ENCODE results near the gene LYVE1.

LYVE1 gene

DNA sequence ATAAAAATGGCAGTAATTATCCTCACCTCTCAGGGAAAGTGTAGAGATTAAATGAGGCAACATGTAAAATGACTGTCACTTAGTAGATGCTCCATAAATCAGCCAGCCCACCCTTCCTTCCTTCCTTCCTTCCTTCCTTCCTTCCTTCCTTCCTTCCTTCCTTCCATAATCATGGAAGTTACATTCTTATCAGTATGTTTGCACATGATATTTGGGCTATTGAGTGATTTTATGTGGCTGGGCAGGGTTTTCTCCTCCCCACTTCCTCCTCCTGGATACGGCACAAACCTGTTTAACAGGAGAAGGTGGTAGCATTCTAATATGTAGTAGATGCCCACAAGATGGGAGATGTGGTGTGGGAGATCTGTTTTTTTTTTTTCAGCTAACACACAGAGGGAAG lies 11.9 kb downstream of the LYVE1 start:
- DNase-seq (ENCODE audit: low read depth), result no peak

DNA sequence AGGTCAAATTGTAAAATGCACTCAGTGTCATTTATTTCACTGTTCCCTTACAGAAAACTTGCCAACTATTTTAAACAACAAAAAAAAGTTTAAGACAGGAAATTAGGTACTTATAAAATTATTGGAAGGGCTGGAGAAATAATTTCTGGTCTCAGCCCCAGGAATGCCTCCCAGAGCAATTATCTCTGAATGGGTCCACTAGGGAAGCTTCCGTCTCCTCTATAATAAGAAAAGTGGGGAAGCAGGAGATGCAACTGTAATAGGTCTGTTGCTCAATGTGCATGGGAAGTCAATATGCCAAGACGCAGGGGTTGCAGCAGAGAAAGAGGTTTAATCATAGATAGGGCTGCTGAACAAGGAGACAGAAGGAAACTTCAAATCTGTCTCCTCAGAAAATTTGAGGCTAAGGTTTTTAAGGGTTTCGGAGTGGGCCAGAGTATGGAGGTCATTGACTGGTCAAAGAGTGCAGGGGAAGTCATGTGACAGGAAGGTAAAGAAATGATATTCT lies 16.6 kb downstream of the LYVE1 start:
- DNase-seq (ENCODE audit: low read depth), result no peak

DNA sequence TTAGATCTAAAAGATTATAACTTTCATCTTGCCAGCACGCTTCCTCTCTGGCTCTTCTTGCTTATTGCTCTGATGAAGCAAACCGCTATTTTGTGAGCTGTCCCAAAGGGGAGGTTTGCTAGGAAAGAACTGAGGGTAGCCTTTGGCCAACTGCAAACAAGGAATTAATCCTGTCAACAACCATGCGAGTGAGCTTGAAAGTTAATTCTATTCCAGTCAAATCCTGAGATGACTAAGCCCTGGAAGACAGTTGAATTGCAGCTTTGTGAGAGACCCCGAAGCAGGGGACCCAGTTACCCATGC lies 17.2 kb downstream of the LYVE1 start:
- DNase-seq (ENCODE audit: low read depth), result no peak

DNA sequence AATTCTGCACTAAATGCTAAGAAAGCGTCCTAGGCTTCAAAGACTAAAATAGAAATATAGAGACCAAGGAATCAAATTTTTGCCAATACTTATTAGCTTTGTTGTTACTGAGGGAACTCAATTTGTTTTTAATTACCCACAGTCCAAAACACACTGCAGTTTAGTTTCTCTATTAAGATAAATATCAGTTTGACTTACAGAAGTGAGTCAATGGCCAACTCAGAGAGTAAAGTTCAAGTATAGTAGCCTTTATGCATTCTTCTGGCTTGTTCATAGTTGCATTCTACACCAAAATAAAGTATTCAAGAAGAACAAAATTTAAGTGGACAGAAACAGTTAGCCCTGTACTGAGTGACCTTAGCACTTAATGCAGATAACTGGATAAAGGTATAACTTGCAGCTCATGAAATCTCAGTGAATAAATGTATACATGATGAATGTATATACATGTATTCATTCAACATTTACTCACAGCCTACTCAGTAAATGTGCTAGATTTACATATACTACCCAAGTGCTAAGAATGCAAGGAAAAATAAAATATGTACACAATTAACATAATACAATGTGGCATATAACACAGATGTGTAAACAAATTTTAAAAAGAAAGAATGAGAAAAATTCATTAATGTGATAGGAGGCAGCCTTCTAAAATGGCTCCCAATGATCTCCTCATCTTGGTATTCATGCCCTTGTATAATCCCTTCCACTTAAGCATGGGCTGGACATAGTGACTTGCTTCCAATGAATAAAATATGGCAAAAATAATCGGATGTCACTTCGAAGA lies 17.8 kb downstream of the LYVE1 start:
- no peak for DNase-seq (ENCODE audit: low read depth)

DNA sequence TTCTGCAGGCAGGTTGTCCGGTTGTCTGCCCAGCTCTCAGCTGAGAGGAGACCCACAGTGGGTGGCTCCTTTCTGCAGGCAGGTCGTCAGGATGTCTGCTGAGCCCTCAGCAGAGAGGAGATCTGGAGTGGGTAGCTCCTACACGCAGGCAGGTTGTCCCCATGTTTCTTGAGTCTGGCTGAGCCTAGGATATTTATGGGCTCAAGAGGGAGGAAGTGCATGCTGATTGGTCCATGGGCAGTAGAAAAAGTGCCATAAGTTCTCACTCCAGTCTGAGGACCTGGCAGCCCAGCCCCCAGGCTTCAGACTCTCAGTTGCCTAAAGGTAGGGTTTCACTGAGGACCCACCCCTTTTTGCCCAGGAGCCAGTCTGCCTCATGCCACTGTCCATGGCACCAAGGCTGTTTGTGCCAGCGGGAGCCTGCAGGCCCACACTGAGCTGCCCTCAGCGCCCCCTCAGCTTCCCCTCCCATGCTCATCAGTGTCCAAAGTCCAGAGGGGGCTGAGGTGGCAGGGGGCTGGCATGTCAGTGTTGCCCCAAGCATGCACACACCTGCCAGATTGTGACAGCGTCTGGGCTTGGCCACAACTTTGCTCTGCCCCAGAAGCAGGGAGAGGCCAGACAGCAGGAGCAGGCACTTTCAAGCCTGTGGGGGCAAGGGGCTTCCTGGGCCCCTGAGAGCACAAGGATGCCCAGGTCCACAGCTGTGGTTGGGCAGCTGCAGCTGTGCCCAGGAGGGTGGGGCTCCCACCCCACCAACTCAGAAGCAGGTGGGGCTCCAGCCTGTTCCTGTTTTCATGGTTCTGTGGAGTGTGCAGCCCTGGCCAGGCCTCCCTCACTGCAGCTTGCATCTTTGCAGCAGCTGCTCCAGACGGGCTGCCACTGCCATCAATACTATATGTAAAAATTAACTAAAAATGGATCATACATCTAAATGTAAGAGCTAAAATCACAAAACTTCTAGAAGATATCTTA lies 23.7 kb downstream of the LYVE1 start:
- no peak for DNase-seq (ENCODE audit: low read depth)

DNA sequence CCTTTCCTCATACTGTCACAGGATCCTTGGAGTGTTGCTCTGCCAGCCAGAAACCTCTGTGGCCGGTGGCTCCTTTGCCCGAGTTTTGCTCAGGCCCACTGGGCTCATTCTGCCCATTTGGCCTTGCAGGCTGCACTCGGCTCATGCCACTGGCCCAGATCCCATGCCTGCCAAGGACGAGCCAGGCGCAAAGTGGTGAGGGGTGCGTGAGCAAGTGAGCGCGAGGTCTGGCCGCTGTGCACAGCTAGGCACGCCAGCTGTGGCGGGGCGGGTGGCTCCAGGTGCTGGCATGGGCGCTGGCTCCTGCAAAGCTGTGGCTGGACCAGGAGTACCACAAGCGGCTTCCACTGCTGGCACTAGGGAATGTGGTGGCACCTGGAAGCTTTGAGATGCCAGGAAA lies 24.7 kb downstream of the LYVE1 start:
- no peak for DNase-seq (ENCODE audit: low read depth)

DNA sequence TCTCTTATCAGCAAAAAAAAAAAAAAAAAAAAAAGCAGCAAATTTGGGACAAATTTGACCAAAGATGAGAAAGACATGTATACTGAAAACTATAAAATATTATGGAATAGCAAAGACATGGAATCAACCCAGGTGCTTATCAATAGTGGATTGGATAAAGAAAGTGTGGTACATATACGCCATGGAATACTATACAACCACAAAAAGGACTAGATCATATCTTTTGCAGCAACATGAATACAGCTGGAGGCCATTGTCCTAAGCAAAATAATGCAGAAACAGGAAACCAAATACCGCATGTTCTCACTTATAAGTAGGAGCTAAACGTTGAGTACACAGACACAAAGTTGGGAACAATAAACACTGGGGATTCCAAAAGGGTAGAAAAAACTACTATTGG lies 25.7 kb downstream of the LYVE1 start:
- no peak for DNase-seq (ENCODE audit: low read depth)

DNA sequence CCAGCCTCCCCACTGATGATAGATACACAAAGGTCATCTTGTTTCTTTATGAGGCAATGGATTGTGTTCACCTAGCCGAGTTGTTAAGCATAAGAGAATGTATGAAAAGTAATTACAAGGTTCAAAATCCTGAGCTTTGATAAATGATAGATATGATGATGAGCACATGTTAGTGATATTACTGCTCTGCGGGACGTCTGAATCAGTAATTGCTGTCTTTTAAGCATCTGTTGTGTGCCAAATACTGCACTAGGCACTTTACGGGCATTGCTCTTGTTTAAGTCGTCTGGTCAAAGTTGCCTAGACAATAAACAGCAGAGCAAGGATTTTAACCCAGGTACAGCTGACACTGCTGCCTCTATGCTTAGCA lies 26.9 kb downstream of the LYVE1 start:
- no peak for DNase-seq (ENCODE audit: low read depth)

DNA sequence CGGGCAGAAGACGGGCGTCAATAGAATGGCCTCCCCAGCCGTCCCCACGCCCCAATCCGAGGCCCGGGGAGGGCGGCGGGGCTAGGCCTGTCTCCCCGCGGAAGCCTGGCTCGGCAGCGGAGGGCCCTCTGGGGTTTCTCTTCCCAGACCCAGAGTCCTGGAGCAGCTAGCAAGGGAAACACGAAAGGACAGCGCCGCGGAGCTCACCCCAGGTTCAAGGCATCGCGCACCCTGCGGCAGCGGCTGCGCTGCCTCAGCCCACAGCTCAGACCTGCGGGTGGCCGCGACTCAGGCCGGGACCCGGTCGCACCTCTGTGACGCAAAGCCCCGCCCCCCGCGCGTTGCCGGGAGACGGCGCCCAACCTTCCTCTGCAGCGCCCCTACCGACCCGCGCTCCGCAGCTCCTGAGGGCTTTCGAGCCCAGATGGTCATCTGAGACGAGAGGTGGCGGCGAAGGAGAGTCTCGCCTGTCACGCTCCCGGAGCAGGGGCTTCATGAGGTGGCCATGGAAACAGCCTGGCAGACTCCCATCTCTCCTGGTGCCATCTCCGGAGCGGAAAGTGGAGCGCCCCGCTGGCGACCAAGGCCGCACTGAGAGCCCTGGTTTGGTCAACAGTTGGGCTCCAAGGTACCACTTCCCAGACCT lies 27.4 kb downstream of the LYVE1 start, which contains the start of gene RNF141:
Gene RNF141, minus strand, starts transcription at position 273 of the 646 bp plus-strand sequence. CDS start 7,029 bp downstream, outside the sequence.
- DNase-seq (ENCODE audit: low read depth), result peak; percentile 97

DNA sequence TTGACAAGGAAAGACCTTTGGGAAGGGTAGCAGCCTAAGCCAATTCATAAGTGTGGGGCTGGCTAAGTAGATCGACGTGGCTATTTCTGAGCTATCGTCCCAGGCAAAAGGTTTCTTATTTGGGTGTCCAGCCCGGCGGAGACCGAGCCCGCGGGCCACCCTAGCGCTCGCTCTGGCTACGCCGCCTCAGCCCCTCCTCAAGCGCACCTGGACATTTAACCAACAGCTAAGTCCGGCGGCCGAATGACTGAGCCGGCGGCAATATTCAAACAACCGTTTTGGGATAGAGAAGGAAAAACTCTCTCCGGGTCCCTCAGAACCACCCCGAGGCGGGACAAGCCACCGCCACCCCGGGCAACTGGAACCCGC lies 27.9 kb downstream of the LYVE1 start:
- DNase-seq (ENCODE audit: low read depth), result no peak

DNA sequence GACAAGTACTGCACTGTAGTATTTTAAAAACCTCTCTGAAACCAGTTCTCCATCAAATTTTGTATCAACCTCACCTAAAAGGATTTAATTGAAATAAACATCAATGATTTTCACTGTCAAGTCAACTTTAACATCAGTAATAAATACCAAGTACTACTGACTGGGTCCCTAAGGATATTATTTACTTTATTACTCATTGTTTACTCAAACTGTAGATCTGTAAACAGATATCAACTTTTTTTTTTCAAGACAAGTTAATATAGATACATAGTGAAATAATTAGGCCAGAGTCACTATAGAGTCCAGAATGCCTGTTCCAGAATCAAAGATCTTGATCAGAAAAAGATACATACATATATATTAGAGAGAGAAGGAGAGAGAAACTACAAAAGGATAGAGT lies 29.1 kb downstream of the LYVE1 start:
- no peak for DNase-seq (ENCODE audit: low read depth)

DNA sequence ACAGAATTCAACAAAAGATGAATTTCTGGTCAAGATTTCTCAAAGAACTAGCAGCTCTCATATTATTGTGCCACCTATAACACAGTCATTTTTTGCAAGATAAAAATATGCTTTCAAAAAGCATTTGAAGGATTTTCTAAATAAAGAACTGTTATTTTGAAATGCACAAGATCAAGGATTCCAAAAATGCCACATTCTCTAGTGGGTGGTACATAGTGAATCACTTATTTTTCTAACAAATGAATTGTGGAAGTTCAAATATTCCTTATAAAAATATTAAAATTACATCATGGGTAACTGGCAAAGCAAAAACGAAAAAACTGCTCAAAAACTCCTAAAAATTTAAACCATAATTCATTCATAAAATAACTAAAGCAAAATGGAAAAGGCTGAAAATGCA lies 29.5 kb downstream of the LYVE1 start:
- DNase-seq (ENCODE audit: low read depth), result no peak

DNA sequence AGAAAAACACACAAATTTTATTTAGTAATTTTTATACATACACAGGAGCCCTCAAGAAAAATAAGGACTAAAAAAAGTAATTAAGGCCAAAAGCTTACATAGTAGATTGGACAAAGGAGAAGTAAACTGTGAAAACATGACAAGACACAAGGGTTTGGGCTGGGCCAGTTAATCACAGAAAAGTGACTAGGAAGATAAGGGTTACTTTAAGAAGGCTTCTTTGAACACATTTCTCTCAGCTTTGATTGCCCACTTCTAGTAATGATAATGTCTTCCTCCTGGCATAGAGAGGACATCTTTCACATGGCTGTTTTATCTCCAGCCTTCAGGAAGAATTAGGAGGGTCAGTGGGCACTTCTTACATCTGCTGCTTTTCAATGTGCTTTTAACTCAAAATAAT lies 30.9 kb downstream of the LYVE1 start:
- DNase-seq (ENCODE audit: low read depth), result no peak

DNA sequence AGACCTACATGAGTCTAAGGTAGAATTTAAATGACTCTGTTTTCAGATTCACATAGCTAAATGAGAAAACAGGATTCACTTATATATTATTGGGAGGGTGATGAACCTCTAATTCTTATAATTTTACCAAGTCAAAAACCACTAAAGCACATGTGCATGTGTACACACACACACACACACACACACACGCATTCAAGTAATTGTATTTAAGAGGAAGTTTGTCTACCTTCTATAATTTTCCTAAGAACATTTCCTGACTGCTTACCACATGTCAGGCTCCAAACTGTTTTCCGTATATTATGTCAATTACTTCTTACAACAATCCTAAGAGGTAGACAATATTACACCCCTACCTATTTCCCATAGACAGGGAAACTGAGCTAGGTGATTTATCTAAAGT lies 34.1 kb downstream of the LYVE1 start:
- DNase-seq (ENCODE audit: low read depth), result no peak

DNA sequence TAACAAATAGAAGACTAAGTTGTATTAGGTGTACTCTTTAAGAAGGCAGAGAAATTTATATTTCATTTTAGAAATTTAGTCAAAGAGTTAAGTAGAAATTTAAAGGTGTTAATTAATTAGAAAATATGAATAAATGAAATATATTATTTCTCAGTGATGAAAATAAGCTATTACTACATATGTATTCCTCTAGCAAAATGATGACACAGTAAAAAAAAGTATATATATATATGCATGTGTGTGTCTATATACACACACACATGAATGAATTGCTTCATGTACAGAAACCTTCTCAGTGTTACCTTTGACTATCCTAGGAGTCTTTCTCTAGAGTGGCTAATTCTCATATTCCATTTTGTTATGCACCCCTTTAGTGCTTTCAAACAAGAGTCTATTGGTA lies 35.1 kb downstream of the LYVE1 start:
- DNase-seq (ENCODE audit: low read depth), result no peak

DNA sequence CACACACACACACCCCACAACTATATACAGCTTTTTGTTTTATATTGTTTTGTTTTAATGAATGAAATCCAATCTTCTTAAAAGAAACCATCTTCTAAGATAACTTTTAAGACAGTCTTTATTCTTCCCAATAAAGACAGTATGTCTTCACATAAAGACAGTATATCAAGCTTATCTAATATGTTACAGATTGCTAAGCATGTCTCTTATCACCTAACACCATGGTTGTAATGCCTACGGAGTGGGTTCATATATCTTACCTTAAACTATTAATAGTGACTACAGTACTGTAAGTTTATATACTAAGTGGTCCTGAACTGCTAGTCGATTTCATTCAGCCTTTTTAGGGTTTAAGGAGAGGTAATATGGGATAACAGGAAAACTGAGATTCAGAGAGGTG lies 35.9 kb downstream of the LYVE1 start:
- DNase-seq (ENCODE audit: low read depth), result no peak

DNA sequence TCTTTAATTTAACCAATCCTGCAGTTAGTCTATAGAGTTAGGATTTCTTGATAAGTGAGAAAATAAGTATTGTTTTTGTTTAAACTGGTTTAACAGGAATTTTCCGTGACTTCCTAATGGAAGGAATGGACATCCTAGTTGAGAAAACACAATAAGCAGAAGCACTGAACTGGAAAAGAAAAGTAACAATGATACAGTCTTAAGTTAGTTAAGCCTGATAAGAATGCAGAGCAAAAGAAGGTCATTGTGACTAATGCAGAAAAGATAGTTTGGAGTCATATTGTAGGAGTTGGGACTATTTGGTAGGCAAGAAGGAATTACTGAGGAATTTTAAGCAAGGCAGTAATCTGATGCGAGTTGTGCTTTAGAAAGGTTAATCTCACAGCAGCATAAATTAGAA lies 39.2 kb downstream of the LYVE1 start:
- no peak for DNase-seq (ENCODE audit: low read depth)

DNA sequence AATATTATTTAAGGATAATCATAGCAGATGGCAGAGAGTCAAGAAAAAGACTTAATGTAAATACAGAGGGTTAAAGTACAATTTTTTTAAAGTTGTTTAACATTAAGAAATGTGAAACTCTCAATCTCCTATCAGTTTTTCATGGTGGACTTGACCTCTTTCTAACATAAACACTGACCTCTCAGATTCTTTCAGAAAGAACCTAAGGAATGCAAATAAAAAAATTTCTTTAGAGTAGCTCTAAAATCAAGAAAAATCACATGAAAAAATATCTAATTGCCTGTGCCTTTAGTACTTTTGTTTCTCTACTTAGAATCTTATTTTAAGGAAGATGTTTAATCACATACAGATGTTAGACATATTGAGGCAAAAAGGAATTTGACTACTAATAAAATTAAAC lies 40.3 kb downstream of the LYVE1 start:
- no peak for DNase-seq (ENCODE audit: low read depth)

DNA sequence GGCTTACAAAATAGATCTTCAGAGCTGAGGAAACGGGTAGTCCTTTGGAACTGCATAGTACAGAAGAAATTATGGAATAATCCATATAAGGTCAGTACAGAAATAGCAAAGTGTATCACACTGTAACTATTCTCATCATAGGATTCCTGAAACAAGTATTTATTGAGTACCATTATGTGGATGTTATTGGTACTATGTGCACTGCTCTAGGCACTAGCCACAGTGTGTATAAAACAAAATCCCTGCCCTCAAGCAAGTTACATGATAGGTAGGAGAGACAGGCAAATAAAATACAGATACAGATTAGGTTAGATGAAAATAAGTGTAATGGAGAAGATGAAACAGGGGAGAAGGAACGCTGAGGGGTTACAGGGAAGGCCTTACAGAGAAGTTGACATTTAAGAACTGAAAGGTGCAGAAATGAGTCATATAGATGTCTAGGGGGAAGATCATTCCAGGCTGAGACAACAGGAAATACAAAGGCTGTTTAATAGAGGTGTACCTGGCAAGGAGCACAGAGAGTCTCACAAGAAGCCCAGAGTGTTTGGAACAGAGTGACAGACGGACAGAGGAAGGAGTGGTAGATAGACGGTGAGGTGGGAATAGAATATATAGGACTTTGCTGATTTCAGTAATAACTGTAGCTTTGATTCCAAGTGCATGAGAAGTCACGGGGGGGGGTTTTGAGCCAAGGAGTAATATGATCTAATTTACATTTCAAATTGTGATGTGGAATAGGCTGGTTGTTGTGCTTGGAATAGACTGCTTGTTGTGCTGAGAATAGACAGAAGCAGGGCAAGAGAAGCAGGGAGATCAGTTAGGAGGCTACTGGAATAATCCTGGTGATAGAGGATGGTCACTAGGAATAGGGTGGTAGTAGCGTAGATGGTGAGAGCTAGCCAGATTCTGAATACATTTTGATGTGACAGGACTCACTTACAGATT lies 41.2 kb downstream of the LYVE1 start:
- no peak for DNase-seq (ENCODE audit: low read depth)

DNA sequence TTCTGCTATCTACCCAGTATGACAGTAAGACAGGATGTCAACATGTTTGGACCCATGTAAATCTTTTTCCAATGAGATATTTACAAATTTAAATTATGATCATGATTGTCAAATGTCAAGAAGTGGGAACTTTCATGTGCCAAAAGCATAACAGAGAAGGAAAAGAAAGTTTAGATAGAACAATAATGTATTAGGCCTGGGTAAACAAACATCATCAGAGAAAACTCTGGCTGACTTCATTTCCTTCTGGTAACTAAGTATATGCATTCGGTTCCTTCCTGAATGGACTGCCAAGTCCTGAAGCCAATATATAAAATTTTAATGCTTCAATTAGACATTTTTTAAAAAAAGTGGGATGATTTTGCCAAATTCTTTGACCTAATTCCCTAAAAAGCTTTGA lies 44.0 kb downstream of the LYVE1 start:
- no peak for DNase-seq (ENCODE audit: low read depth)

DNA sequence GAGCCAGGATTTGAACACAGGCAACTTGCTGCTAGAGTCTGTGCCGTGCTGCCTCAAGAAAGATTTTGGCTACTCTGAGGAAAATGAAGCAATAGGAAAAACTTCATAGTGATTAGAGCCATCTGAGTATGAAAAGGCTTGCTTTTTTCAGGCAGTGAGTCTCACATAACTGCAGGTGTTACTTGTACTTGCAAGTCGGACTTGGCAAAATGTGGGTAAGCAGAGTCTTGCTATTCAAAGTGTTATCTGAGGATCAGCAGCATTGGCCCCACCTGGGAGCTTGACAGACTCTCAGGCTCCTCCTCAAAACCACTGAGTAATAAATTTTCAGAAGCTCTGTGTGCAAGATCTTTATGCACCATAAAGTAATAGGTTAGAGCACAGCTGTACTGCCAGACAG lies 45.5 kb downstream of the LYVE1 start:
- no peak for DNase-seq (ENCODE audit: low read depth)

DNA sequence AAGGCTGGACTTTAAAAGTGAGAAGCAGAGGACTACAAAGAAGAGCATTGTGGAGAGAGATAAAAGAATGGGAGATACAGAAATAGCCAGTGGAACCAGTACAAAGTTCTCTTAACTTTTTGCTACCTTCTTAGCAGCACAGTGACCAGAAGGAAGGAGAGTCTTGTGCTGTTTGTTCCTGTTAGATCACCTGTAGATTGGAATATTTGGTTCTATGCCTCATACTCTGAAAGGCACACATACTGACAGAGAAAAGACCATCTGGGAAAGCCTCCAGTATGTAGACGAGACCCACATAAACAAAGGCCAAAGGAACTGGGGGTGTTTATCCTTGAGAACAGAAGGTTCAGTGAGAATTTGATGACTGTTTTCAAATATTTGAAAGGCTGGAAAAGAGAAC lies 46.2 kb downstream of the LYVE1 start:
- DNase-seq (ENCODE audit: low read depth), result no peak
